ENCODE results near the gene XPO1. TPM values are rescaled to one million over a fixed set of nuclear protein-coding genes. Genes with fewer than 3 reads are reported as not detected.

Gene XPO1
- total RNA-seq, 5 donors from 2014 or later (not counting 1 experiment from before 2014, with no cell fraction given) = 116 to 142 (median 130) TPM

DNA sequence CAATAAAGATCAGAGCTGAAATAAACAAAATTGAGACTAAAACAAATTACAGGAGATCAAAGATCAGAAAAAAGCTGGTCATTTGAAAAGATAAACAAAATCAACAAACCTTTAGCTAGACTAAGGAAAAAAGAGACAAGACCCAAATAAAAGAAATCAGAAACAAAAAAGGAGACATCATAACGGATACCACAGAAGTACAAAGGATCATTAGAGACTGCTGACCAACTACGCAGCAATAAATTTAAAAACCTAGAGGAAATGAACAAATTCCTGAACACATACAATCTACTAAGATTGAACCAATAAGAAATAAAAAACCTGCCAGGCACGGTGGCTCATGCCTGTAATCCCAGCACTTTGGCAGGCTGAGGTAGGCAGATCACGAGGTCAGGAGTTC lies 101.0 kb downstream of the XPO1 start:
- H3K4me3 ChIP-seq (ENCODE audit: control insufficient read depth in 1 of 2, extremely low read depth in 1 of 2, low read length in 1 of 2) = no peak overlapping the region
- no peak overlapping the region for H3K27ac ChIP-seq (ENCODE audit: low read length)
- Mint-ChIP-seq H3K9me3 (peaks cover 4 to 21% (median 13%) of the 10 kb centered on the region in 3 donors), H3K27me3 (no peaks in the 10 kb centered on the region), H3K36me3 (peaks cover 36% of the 10 kb centered on the region), H3K4me1 (peaks cover 72 to 75% (median 72%) of the 10 kb centered on the region in 3 donors), H3K4me3 (no peak overlapping the region), H3K27ac (peak overlapping the region; percentile 19 to 31)
- peaks cover 2 to 52% of the 10 kb centered on the region in 2 experiments for H3K4me1 ChIP-seq (ENCODE audit: control insufficient read depth in 1 of 2, extremely low read depth in 1 of 2, insufficient read depth in 2 of 2, low read length in 2 of 2)
- H3K27me3 ChIP-seq (replicated peaks in 1 of 2; ENCODE audit: control insufficient read depth in 2 of 2, extremely low read depth in 1 of 2, insufficient read depth in 2 of 2, low read length in 1 of 2) = no peaks in the 10 kb centered on the region
- WGBS (ENCODE audit: insufficient coverage) = 97% methylated on average over 4 of the region's 4 CpGs
- H3K36me3 ChIP-seq (ENCODE audit: control insufficient read depth in 2 of 2, extremely low read depth in 1 of 2, insufficient read depth in 1 of 2, low read length in 1 of 2) = peaks cover 0 to 11% of the 10 kb centered on the region in 2 donors
- peaks cover 2% of the 10 kb centered on the region for H3K9me3 ChIP-seq
- CTCF ChIA-PET = interaction anchor here in 1 of 2 donors (0.6 to 1.5 kb wide), 3 partner anchors 9 to 101 kb away, joined by 3 to 5 read pairs (median 4); partner anchors contain the start of gene XPO1
- DNase-seq (no peak), ATAC-seq (replicated peaks in 1 of 4) (no peak)
- POLR2A ChIA-PET = no interaction called here

DNA sequence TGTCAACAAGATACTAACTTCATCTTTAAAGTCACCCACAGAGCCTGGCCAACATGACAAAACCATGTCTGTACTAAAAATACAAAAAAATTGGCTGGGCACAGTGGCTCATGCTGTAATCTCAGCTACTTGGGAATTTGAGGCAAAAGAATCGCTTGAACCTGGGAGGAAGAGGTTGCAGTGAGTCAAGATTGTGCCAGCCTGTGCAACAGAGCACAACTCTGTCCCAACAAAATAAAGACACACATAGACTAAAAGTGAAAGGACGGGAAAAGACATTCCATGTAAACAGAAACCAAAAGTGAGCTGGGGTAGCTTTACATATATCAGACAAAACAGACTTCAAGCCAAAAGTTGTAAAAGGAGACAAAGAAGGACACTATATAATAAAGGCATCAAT lies 102.1 kb downstream of the XPO1 start:
- no peak overlapping the region for H3K27ac ChIP-seq (ENCODE audit: low read length)
- H3K27ac Mint-ChIP-seq = peak overlapping the region in 1 of 2 donors; percentile 12
- no CpG with 5 or more reads among the region's 2 CpGs for WGBS (ENCODE audit: insufficient coverage)

GRCh38 chr2:61435291-61435690 lies 102.9 kb downstream of the XPO1 start:
- POLR2A ChIA-PET = interaction anchor here (0.6 to 0.7 kb wide), 3 partner anchors 9 to 273 kb away, joined by 3 to 5 read pairs (median 3); partner anchors contain the start of gene C2orf74 (in 1 of the 2)
- CTCF ChIA-PET = interaction anchor here (1.2 to 1.5 kb wide), 2 partner anchors 9 kb away, joined by 3 to 5 read pairs; no protein-coding TSS in a partner anchor
- H3K36me3 Mint-ChIP-seq = peaks cover 34% of the 10 kb centered on the region

More for the DNA sequence above, 102.1 kb downstream of the XPO1 start:
- no peaks in the 10 kb centered on the region for H3K27me3 Mint-ChIP-seq
- no peaks in the 10 kb centered on the region for H3K27me3 ChIP-seq (replicated peaks in 1 of 2; ENCODE audit: control insufficient read depth in 2 of 2, extremely low read depth in 1 of 2, insufficient read depth in 2 of 2, low read length in 1 of 2)
- no peak overlapping the region for H3K4me3 ChIP-seq (ENCODE audit: control insufficient read depth in 1 of 2, extremely low read depth in 1 of 2, low read length in 1 of 2)
- peaks cover 61 to 64% (median 63%) of the 10 kb centered on the region in 3 donors for H3K4me1 Mint-ChIP-seq
- H3K36me3 ChIP-seq (ENCODE audit: control insufficient read depth in 2 of 2, extremely low read depth in 1 of 2, insufficient read depth in 1 of 2, low read length in 1 of 2) = peaks cover 0 to 11% of the 10 kb centered on the region in 2 donors
- H3K4me3 Mint-ChIP-seq = peak overlapping the region in 1 of 3 donors; percentile 9
- POLR2A ChIA-PET = interaction anchor here (0.6 kb wide), 3 partner anchors 25 to 84 kb away, joined by 3 to 5 read pairs (median 3); no protein-coding TSS in a partner anchor
- no peak for DNase-seq
- H3K9me3 ChIP-seq = peaks cover 2% of the 10 kb centered on the region
- H3K9me3 Mint-ChIP-seq = peaks cover 4 to 21% (median 13%) of the 10 kb centered on the region in 3 donors
- peaks cover 34% of the 10 kb centered on the region for H3K36me3 Mint-ChIP-seq
- peaks cover 2 to 47% of the 10 kb centered on the region in 2 experiments for H3K4me1 ChIP-seq (ENCODE audit: control insufficient read depth in 1 of 2, extremely low read depth in 1 of 2, insufficient read depth in 2 of 2, low read length in 2 of 2)
- CTCF ChIA-PET = interaction anchor here (1.5 kb wide), 2 partner anchors 10 kb away, joined by 3 to 4 read pairs; no protein-coding TSS in a partner anchor
- no peak for ATAC-seq (replicated peaks in 1 of 4)

GRCh38 chr2:61434314-61434713 lies 103.8 kb downstream of the XPO1 start:
- Histone ChIP-seq H3K27me3 (replicated peaks in 1 of 2; ENCODE audit: control insufficient read depth in 2 of 2, extremely low read depth in 1 of 2, insufficient read depth in 2 of 2, low read length in 1 of 2) (no peaks in the 10 kb centered on the region), H3K36me3 (ENCODE audit: control insufficient read depth in 2 of 2, extremely low read depth in 1 of 2, insufficient read depth in 1 of 2, low read length in 1 of 2) (peaks cover 0 to 4% of the 10 kb centered on the region in 2 donors), H3K27ac (ENCODE audit: low read length) (no peak overlapping the region), H3K9me3 (peaks cover 2% of the 10 kb centered on the region), H3K4me3 (ENCODE audit: control insufficient read depth in 1 of 2, extremely low read depth in 1 of 2, low read length in 1 of 2) (no peak overlapping the region), H3K4me1 (ENCODE audit: control insufficient read depth in 1 of 2, extremely low read depth in 1 of 2, insufficient read depth in 2 of 2, low read length in 2 of 2) (peaks cover 0 to 31% of the 10 kb centered on the region in 2 experiments)
- Mint-ChIP-seq H3K36me3 (peaks cover 29% of the 10 kb centered on the region), H3K27ac (peak overlapping the region; percentile 48 to 88), H3K4me3 (peak overlapping the region in 1 of 3 donors; percentile 37), H3K4me1 (peaks cover 59 to 63% (median 61%) of the 10 kb centered on the region in 3 donors), H3K27me3 (no peaks in the 10 kb centered on the region), H3K9me3 (peaks cover 4 to 21% (median 13%) of the 10 kb centered on the region in 3 donors)
- ChIA-PET POLR2A (interaction anchor here in 1 of 2 donors (0.7 kb wide), 1 partner anchor 43 kb away, joined by 3 read pairs; no protein-coding TSS in a partner anchor), CTCF (no interaction called here)
- DNase-seq (peak in 1 of 35 experiments; percentile 17), ATAC-seq (replicated peaks in 1 of 4) (no peak)

More at GRCh38 chr2:61435291-61435690, 102.9 kb downstream of the XPO1 start:
- no peak for DNase-seq
- H3K9me3 Mint-ChIP-seq = peaks cover 4 to 21% (median 13%) of the 10 kb centered on the region in 3 donors
- Histone ChIP-seq H3K27me3 (replicated peaks in 1 of 2; ENCODE audit: control insufficient read depth in 2 of 2, extremely low read depth in 1 of 2, insufficient read depth in 2 of 2, low read length in 1 of 2) (no peaks in the 10 kb centered on the region), H3K36me3 (ENCODE audit: control insufficient read depth in 2 of 2, extremely low read depth in 1 of 2, insufficient read depth in 1 of 2, low read length in 1 of 2) (peaks cover 0 to 11% of the 10 kb centered on the region in 2 donors), H3K4me1 (ENCODE audit: control insufficient read depth in 1 of 2, extremely low read depth in 1 of 2, insufficient read depth in 2 of 2, low read length in 2 of 2) (peaks cover 2 to 41% of the 10 kb centered on the region in 2 experiments), H3K27ac (ENCODE audit: low read length) (no peak overlapping the region), H3K4me3 (ENCODE audit: control insufficient read depth in 1 of 2, extremely low read depth in 1 of 2, low read length in 1 of 2) (no peak overlapping the region), H3K9me3 (peaks cover 2% of the 10 kb centered on the region)
- peak overlapping the region; percentile 44 to 63 for H3K27ac Mint-ChIP-seq
- no peak for ATAC-seq (replicated peaks in 1 of 4)
- H3K4me1 Mint-ChIP-seq = peaks cover 65 to 69% (median 69%) of the 10 kb centered on the region in 3 donors
- WGBS (ENCODE audit: insufficient coverage) = no CpG with 5 or more reads among the region's 1 CpG
- no peaks in the 10 kb centered on the region for H3K27me3 Mint-ChIP-seq
- H3K4me3 Mint-ChIP-seq = peak overlapping the region in 1 of 3 donors; percentile 8

- CTCF ChIA-PET = no interaction called here
- Histone ChIP-seq H3K36me3 (ENCODE audit: control insufficient read depth in 2 of 2, extremely low read depth in 1 of 2, insufficient read depth in 1 of 2, low read length in 1 of 2) (peaks cover 0 to 4% of the 10 kb centered on the region in 2 donors), H3K4me3 (ENCODE audit: control insufficient read depth in 1 of 2, extremely low read depth in 1 of 2, low read length in 1 of 2) (no peak overlapping the region), H3K27me3 (replicated peaks in 1 of 2; ENCODE audit: control insufficient read depth in 2 of 2, extremely low read depth in 1 of 2, insufficient read depth in 2 of 2, low read length in 1 of 2) (no peaks in the 10 kb centered on the region), H3K4me1 (ENCODE audit: control insufficient read depth in 1 of 2, extremely low read depth in 1 of 2, insufficient read depth in 2 of 2, low read length in 2 of 2) (peaks cover 0 to 27% of the 10 kb centered on the region in 2 experiments), H3K27ac (ENCODE audit: low read length) (no peak overlapping the region), H3K9me3 (peaks cover 2% of the 10 kb centered on the region)
- DNase-seq = no peak
- Mint-ChIP-seq H3K27ac (peak overlapping the region; percentile 48 to 88), H3K36me3 (peaks cover 23% of the 10 kb centered on the region), H3K4me3 (peak overlapping the region in 1 of 3 donors; percentile 37), H3K9me3 (peaks cover 4 to 18% (median 12%) of the 10 kb centered on the region in 3 donors), H3K27me3 (no peaks in the 10 kb centered on the region), H3K4me1 (peaks cover 54 to 60% (median 56%) of the 10 kb centered on the region in 3 donors)
- 100% methylated on average over 1 of the region's 1 CpG for WGBS (ENCODE audit: insufficient coverage)
- ATAC-seq (replicated peaks in 1 of 4) = peak in 1 of 4 experiments; percentile 39
- POLR2A ChIA-PET = interaction anchor here in 1 of 2 donors (0.6 to 0.7 kb wide), 2 partner anchors 42 to 60 kb away, joined by 3 to 4 read pairs; no protein-coding TSS in a partner anchor
Observed at GRCh38 chr2:61433606-61434005, 104.5 kb downstream of the XPO1 start.

DNA sequence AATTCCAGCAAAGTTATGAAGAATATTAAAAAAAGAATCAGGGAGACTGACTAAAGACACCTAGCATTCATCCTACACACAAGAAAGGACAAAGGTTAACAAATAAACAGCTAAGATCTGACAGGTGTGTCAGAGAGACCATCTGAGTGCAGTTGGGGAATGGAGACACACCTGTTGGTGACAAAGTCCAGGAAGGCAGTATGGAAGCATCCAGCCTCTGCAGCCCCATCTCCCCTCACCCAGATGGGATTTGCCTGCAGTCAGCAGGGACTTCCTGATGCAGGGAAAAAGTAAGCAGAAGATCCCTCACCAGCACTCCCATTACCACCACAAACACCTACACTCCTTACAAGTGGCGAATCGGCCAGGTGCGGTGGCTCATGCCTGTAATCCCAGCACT lies 105.2 kb downstream of the XPO1 start:
- H3K4me1 Mint-ChIP-seq = peaks cover 56 to 63% (median 57%) of the 10 kb centered on the region in 3 donors
- peaks cover 20% of the 10 kb centered on the region for H3K36me3 Mint-ChIP-seq
- POLR2A ChIA-PET = interaction anchor here in 1 of 2 donors (0.7 kb wide), 1 partner anchor 10 kb away, joined by 3 read pairs; no protein-coding TSS in a partner anchor
- H3K9me3 Mint-ChIP-seq = peaks cover 4 to 16% (median 9%) of the 10 kb centered on the region in 3 donors
- Histone ChIP-seq H3K27me3 (replicated peaks in 1 of 2; ENCODE audit: control insufficient read depth in 2 of 2, extremely low read depth in 1 of 2, insufficient read depth in 2 of 2, low read length in 1 of 2) (no peaks in the 10 kb centered on the region), H3K4me3 (ENCODE audit: control insufficient read depth in 1 of 2, extremely low read depth in 1 of 2, low read length in 1 of 2) (no peak overlapping the region), H3K4me1 (ENCODE audit: control insufficient read depth in 1 of 2, extremely low read depth in 1 of 2, insufficient read depth in 2 of 2, low read length in 2 of 2) (peaks cover 0 to 27% of the 10 kb centered on the region in 2 experiments), H3K36me3 (ENCODE audit: control insufficient read depth in 2 of 2, extremely low read depth in 1 of 2, insufficient read depth in 1 of 2, low read length in 1 of 2) (peaks cover 0 to 4% of the 10 kb centered on the region in 2 donors), H3K27ac (ENCODE audit: low read length) (no peak overlapping the region), H3K9me3 (peaks cover 2% of the 10 kb centered on the region)
- CTCF ChIA-PET = interaction anchor here in 1 of 2 donors (0.6 kb wide), 1 partner anchor 74 kb away, joined by 3 read pairs; no protein-coding TSS in a partner anchor
- H3K27ac Mint-ChIP-seq = peak overlapping the region; percentile 38 to 81
- no CpG with 5 or more reads among the region's 3 CpGs for WGBS (ENCODE audit: insufficient coverage)
- DNase-seq (no peak), ATAC-seq (replicated peaks in 1 of 4) (no peak)
- H3K27me3 Mint-ChIP-seq = no peaks in the 10 kb centered on the region
- H3K4me3 Mint-ChIP-seq = peak overlapping the region in 1 of 3 donors; percentile 7
